Activated T-cell treated with anti-CD3 and anti-CD28 coated beads, Interleukin-2, amount 50 U/mL, for 72 hours (primary cell): Measurements from ENCODE around the gene NUS1. TPM values are rescaled to one million over a fixed set of nuclear protein-coding genes. Genes with fewer than 3 reads are reported as not detected.
"Not testable (repeated sequence)": the region's sequence is repeated elsewhere in the genome, so short reads cannot be mapped to it uniquely, and the experiment has no call there.

Source experiments
- ATAC-seq, 2 donors: fragments of 150-1000 bp; cut with Tn5 transposase; replicated peaks in 1 of 2; 2 replicates each; pipeline ENCODE4 v1.10.0; 2021; ENCODE audit warnings: moderate library complexity in 2 of 2, mild to moderate bottlenecking in 1 of 2
- DNase-seq, 2 donors: peaks; one replicate each; pipeline ENCODE4 v3.0.0; 2021 to 2022; ENCODE audit warnings: mixed read lengths in 1 of 2
- H3K27ac Mint-ChIP-seq: one replicate; pipeline ENCODE4 v1.8.0; 2022; ENCODE audit warnings: mild to moderate bottlenecking, moderate library complexity, mixed read lengths
- H3K27me3 Mint-ChIP-seq: one replicate; pipeline ENCODE4 v1.8.0; 2022; ENCODE audit warnings: low read depth, mixed read lengths
- H3K36me3 Mint-ChIP-seq, 2 donors: one replicate each; pipeline ENCODE4 v1.8.0; 2022; ENCODE audit warnings: mixed read lengths in 2 of 2, mild to moderate bottlenecking in 1 of 2; ENCODE audit not compliant: insufficient read depth in 2 of 2
- H3K4me1 Mint-ChIP-seq: one replicate; pipeline ENCODE4 v1.8.0; 2022; ENCODE audit warnings: low read depth, mixed read lengths
- H3K4me3 Mint-ChIP-seq, 2 donors: one replicate each; pipeline ENCODE4 v1.8.0; 2022; ENCODE audit warnings: mild to moderate bottlenecking in 2 of 2, mixed read lengths in 2 of 2, moderate library complexity in 2 of 2
- H3K9me3 Mint-ChIP-seq, 2 donors: one replicate each; pipeline ENCODE4 v1.8.0; 2022; ENCODE audit warnings: mixed read lengths in 2 of 2
- total RNA-seq, 2 donors: library from RNA; stranded (reverse); gene quantifications; one replicate each; pipeline ENCODE4 v1.2.3, GENCODE V29; 2022

Gene NUS1
- total RNA-seq, 2 donors from 2014 or later, result 29.3 to 33.3 TPM

GRCh38 chr6:117733341-117733740 lies 58.1 kb downstream of the NUS1 start:
- no peak overlapping the region for H3K27ac Mint-ChIP-seq
- no peak for DNase-seq
- peaks cover 23% of the 10 kb centered on the region for H3K27me3 Mint-ChIP-seq
- no peaks in the 10 kb centered on the region for H3K36me3 Mint-ChIP-seq
- H3K4me3 Mint-ChIP-seq, result no peak overlapping the region
- no peaks in the 10 kb centered on the region for H3K4me1 Mint-ChIP-seq
- H3K9me3 Mint-ChIP-seq, result peaks cover 0 to 5% of the 10 kb centered on the region in 2 donors
- ATAC-seq, result no peak

- Mint-ChIP-seq H3K27ac (no peak overlapping the region), H3K4me1 (no peaks in the 10 kb centered on the region), H3K9me3 (peaks cover 10 to 11% of the 10 kb centered on the region in 2 donors), H3K4me3 (no peak overlapping the region), H3K36me3 (peaks cover 0 to 2% of the 10 kb centered on the region in 2 donors), H3K27me3 (peaks cover 15% of the 10 kb centered on the region)
- ATAC-seq (no peak), DNase-seq (no peak)
Measured at GRCh38 chr6:117739869-117740268, 64.6 kb downstream of the NUS1 start.

- ATAC-seq (no peak), DNase-seq (no peak)
- Mint-ChIP-seq H3K27me3 (peaks cover 15% of the 10 kb centered on the region), H3K4me3 (no peak overlapping the region), H3K27ac (no peak overlapping the region), H3K36me3 (peaks cover 0 to 2% of the 10 kb centered on the region in 2 donors), H3K4me1 (no peaks in the 10 kb centered on the region), H3K9me3 (peaks cover 10 to 11% of the 10 kb centered on the region in 2 donors)
Measured at GRCh38 chr6:117740605-117741004, 65.3 kb downstream of the NUS1 start.

GRCh38 chr6:117750675-117751074 lies 75.4 kb downstream of the NUS1 start:
- not testable (repeated sequence) for H3K27ac Mint-ChIP-seq, ATAC-seq, DNase-seq, H3K27me3 Mint-ChIP-seq, H3K4me3 Mint-ChIP-seq, H3K9me3 Mint-ChIP-seq, H3K4me1 Mint-ChIP-seq, H3K36me3 Mint-ChIP-seq

Other genes starting within 250 kb of the NUS1 start
- gene ROS1, start 249.5 kb upstream of the NUS1 start, total RNA-seq, result not detected
- 1 to 10 TPM; 2.9 to 3.4 TPM for gene DCBLD1, start 192.8 kb upstream of the NUS1 start, total RNA-seq
- gene GOPC, start 73.0 kb upstream of the NUS1 start, total RNA-seq, result 10 to 100 TPM; 16.8 to 20.1 TPM
- 1 to 10 TPM in 1 of 2 donors, under 1 TPM in 1; 0.50 to 2.3 TPM for gene SLC35F1, start 231.8 kb downstream of the NUS1 start, total RNA-seq